ENCODE data around the gene CGREF1. TPM values are rescaled to one million over a fixed set of nuclear protein-coding genes. Genes with fewer than 3 reads are reported as not detected.
"Not testable (repeated sequence)": the region's sequence is repeated elsewhere in the genome, so short reads cannot be mapped to it uniquely, and the experiment has no call there.

The CGREF1 gene
- total and polyA plus RNA-seq, 2 donors (not counting 1 experiment from before 2014, with no cell fraction given), result not detected

GRCh38 chr2:27117995-27118524 lies 868 bp downstream of the CGREF1 start:
- Histone ChIP-seq H3K4me1 (ENCODE audit: control insufficient read depth in 2 of 2, insufficient read depth in 2 of 2, low read length in 2 of 2) (peaks cover 12 to 16% of the 10 kb centered on the region in 2 donors), H4K20me1 (ENCODE audit: control insufficient read depth, insufficient read depth, low read length, poor library complexity, severe bottlenecking) (no peaks in the 10 kb centered on the region), H3K4me3 (ENCODE audit: control extremely low read depth in 1 of 5, extremely low read depth in 1 of 5, insufficient read depth in 1 of 5, low read depth in 2 of 5, low read length in 4 of 5) (peak overlapping the region in 1 of 5 experiments; percentile 50), H3K27ac (ENCODE audit: low read length in 2 of 2) (no peak overlapping the region), H2AFZ (ENCODE audit: insufficient read depth, low read depth, low read length, poor library complexity, severe bottlenecking) (peak overlapping the region; percentile 56), H3K27me3 (replicated peaks in 1 of 4; ENCODE audit: control extremely low read depth in 1 of 4, control insufficient read depth in 3 of 4, insufficient read depth in 4 of 4, low read length in 3 of 4) (peaks cover 0 to 26% (median 12%) of the 10 kb centered on the region in 4 experiments), H3K4me2 (replicated peaks; ENCODE audit: low read depth, low read length, poor library complexity, severe bottlenecking) (peak overlapping the region; percentile 84), H3K9ac (ENCODE audit: low read length) (no peak overlapping the region), H3K36me3 (replicated peaks in 1 of 2; ENCODE audit: control extremely low read depth in 1 of 2, control insufficient read depth in 1 of 2, extremely low read depth in 1 of 2, insufficient read depth in 2 of 2, low read length in 1 of 2) (no peaks in the 10 kb centered on the region), H3K9me3 (ENCODE audit: control extremely low read depth in 1 of 3, control insufficient read depth in 2 of 3, insufficient read depth in 1 of 3, low read length in 2 of 3) (peaks cover 0 to 9% (median 0%) of the 10 kb centered on the region in 3 donors), H3K79me2 (ENCODE audit: control insufficient read depth, insufficient read depth, low read length) (no peaks in the 10 kb centered on the region)
- ATAC-seq (ENCODE audit: low read depth) (no peak), DNase-seq (no peak)
- ChIA-PET POLR2A (no interaction called here), CTCF (no interaction called here)
- H3K4me3 Mint-ChIP-seq, result peak overlapping the region; percentile 23
- TF ChIP-seq CTCF (IDR thresholded peaks at IDR 0.05) (no peak), EZH2 (IDR thresholded peaks at IDR 0.05; ENCODE audit: borderline replicate concordance, insufficient read depth, low read depth, low read length, poor library complexity, severe bottlenecking) (no peak)
- H3K9me3 Mint-ChIP-seq (ENCODE audit: insufficient read depth), result no peaks in the 10 kb centered on the region
- intact Hi-C loops (cut with micrococcal nuclease), result no loop called here
- WGBS (ENCODE audit: insufficient coverage), result 41% methylated on average over 13 of the region's 14 CpGs
- peaks cover 12% of the 10 kb centered on the region for H3K4me1 Mint-ChIP-seq
- no peak overlapping the region for H3K27ac Mint-ChIP-seq
- H3K27me3 Mint-ChIP-seq, result peaks cover 38% of the 10 kb centered on the region

- intact Hi-C loops (cut with micrococcal nuclease), result no loop called here
- Histone ChIP-seq H4K20me1 (ENCODE audit: control insufficient read depth, insufficient read depth, low read length, poor library complexity, severe bottlenecking) (no peaks in the 10 kb centered on the region), H3K27ac (ENCODE audit: low read length in 2 of 2) (no peak overlapping the region), H3K9me3 (ENCODE audit: control extremely low read depth in 1 of 3, control insufficient read depth in 2 of 3, insufficient read depth in 1 of 3, low read length in 2 of 3) (peaks cover 0 to 9% (median 0%) of the 10 kb centered on the region in 3 donors), H3K27me3 (replicated peaks in 1 of 4; ENCODE audit: control extremely low read depth in 1 of 4, control insufficient read depth in 3 of 4, insufficient read depth in 4 of 4, low read length in 3 of 4) (peaks cover 0 to 26% (median 12%) of the 10 kb centered on the region in 4 experiments), H3K4me2 (replicated peaks; ENCODE audit: low read depth, low read length, poor library complexity, severe bottlenecking) (no peak overlapping the region), H3K79me2 (ENCODE audit: control insufficient read depth, insufficient read depth, low read length) (no peaks in the 10 kb centered on the region), H3K4me3 (ENCODE audit: control extremely low read depth in 1 of 5, extremely low read depth in 1 of 5, insufficient read depth in 1 of 5, low read depth in 2 of 5, low read length in 4 of 5) (no peak overlapping the region), H2AFZ (ENCODE audit: insufficient read depth, low read depth, low read length, poor library complexity, severe bottlenecking) (no peak overlapping the region), H3K4me1 (ENCODE audit: control insufficient read depth in 2 of 2, insufficient read depth in 2 of 2, low read length in 2 of 2) (peaks cover 9 to 12% of the 10 kb centered on the region in 2 donors), H3K9ac (ENCODE audit: low read length) (no peak overlapping the region), H3K36me3 (replicated peaks in 1 of 2; ENCODE audit: control extremely low read depth in 1 of 2, control insufficient read depth in 1 of 2, extremely low read depth in 1 of 2, insufficient read depth in 2 of 2, low read length in 1 of 2) (no peaks in the 10 kb centered on the region)
- ATAC-seq (ENCODE audit: low read depth), result no peak
- TF ChIP-seq EZH2 (IDR thresholded peaks at IDR 0.05; ENCODE audit: borderline replicate concordance, insufficient read depth, low read depth, low read length, poor library complexity, severe bottlenecking), result no peak
- TF ChIP-seq CTCF (IDR thresholded peaks at IDR 0.05), result no peak
- Mint-ChIP-seq H3K9me3 (ENCODE audit: insufficient read depth) (no peaks in the 10 kb centered on the region), H3K27me3 (peaks cover 23% of the 10 kb centered on the region), H3K4me3 (no peak overlapping the region), H3K27ac (no peak overlapping the region), H3K4me1 (peaks cover 8% of the 10 kb centered on the region)
- CTCF ChIA-PET, result no interaction called here
- 90% methylated on average over 2 of the region's 2 CpGs for WGBS (ENCODE audit: insufficient coverage)
- DNase-seq, result no peak
- POLR2A ChIA-PET, result interaction anchor here (0.7 kb wide), 1 partner anchor 118 kb away, joined by 6 read pairs; no protein-coding TSS in a partner anchor
Observed at GRCh38 chr2:27115519-27115918, 3.4 kb downstream of the CGREF1 start.

GRCh38 chr2:27111392-27112078 lies 7.4 kb downstream of the CGREF1 start:
- H3K4me3 Mint-ChIP-seq; H3K9me3 Mint-ChIP-seq (ENCODE audit: insufficient read depth); H3K4me2 ChIP-seq (replicated peaks; ENCODE audit: low read depth, low read length, poor library complexity, severe bottlenecking); H3K27ac ChIP-seq (ENCODE audit: low read length in 2 of 2); H4K20me1 ChIP-seq (ENCODE audit: control insufficient read depth, insufficient read depth, low read length, poor library complexity, severe bottlenecking); intact Hi-C loops (cut with micrococcal nuclease); H3K79me2 ChIP-seq (ENCODE audit: control insufficient read depth, insufficient read depth, low read length); H3K9me3 ChIP-seq (ENCODE audit: control extremely low read depth in 1 of 3, control insufficient read depth in 2 of 3, insufficient read depth in 1 of 3, low read length in 2 of 3); H3K4me1 ChIP-seq (ENCODE audit: control insufficient read depth in 2 of 2, insufficient read depth in 2 of 2, low read length in 2 of 2); H3K27me3 ChIP-seq (replicated peaks in 1 of 4; ENCODE audit: control extremely low read depth in 1 of 4, control insufficient read depth in 3 of 4, insufficient read depth in 4 of 4, low read length in 3 of 4); H3K4me1 Mint-ChIP-seq; H3K27ac Mint-ChIP-seq; POLR2A ChIA-PET; H3K4me3 ChIP-seq (ENCODE audit: control extremely low read depth in 1 of 5, extremely low read depth in 1 of 5, insufficient read depth in 1 of 5, low read depth in 2 of 5, low read length in 4 of 5); H3K27me3 Mint-ChIP-seq; ATAC-seq (ENCODE audit: low read depth); H3K9ac ChIP-seq (ENCODE audit: low read length); H2AFZ ChIP-seq (ENCODE audit: insufficient read depth, low read depth, low read length, poor library complexity, severe bottlenecking); H3K36me3 ChIP-seq (replicated peaks in 1 of 2; ENCODE audit: control extremely low read depth in 1 of 2, control insufficient read depth in 1 of 2, extremely low read depth in 1 of 2, insufficient read depth in 2 of 2, low read length in 1 of 2); DNase-seq: not testable (repeated sequence)
- CTCF ChIA-PET, result interaction anchor here (1.3 to 1.5 kb wide), 2 partner anchors 11 to 13 kb away, joined by 4 to 6 read pairs; no protein-coding TSS in a partner anchor
- 96% methylated on average over 48 of the region's 49 CpGs for whole genome bisulfite sequencing (ENCODE audit: insufficient coverage)
